HG02885 (cell line): ENCODE measurements around the gene PTK7.
"Not testable (repeated sequence)": the region's sequence is repeated elsewhere in the genome, so short reads cannot be mapped to it uniquely, and the experiment has no call there.

Experiments
- ATAC-seq: cut with Tn5 transposase; IDR thresholded peaks from one replicate; pipeline ENCODE4 v1.9.1; 2021; ENCODE audit warnings: mild to moderate bottlenecking; ENCODE audit not compliant: unreplicated experiment, poor library complexity

Gene PTK7

GRCh38 chr6:43081922-43082321, 5.8 kb downstream of the PTK7 start:
- not testable (repeated sequence) for ATAC-seq

GRCh38 chr6:43082806-43083655, 6.9 kb downstream of the PTK7 start:
- ATAC-seq = no peak

GRCh38 chr6:43086022-43086658, 10.0 kb downstream of the PTK7 start:
- ATAC-seq = no peak

GRCh38 chr6:43088654-43089056, 12.5 kb downstream of the PTK7 start:
- no peak for ATAC-seq

GRCh38 chr6:43089467-43089866, 13.4 kb downstream of the PTK7 start:
- no peak for ATAC-seq

- no peak for ATAC-seq
Measured at GRCh38 chr6:43089874-43090558, 13.9 kb downstream of the PTK7 start.

- ATAC-seq = no peak
Measured at GRCh38 chr6:43090559-43090956, 14.4 kb downstream of the PTK7 start.

- ATAC-seq = no peak
Measured at GRCh38 chr6:43091020-43091419, 14.9 kb downstream of the PTK7 start.

- no peak for ATAC-seq
Measured at GRCh38 chr6:43091436-43091991, 15.4 kb downstream of the PTK7 start.

GRCh38 chr6:43092635-43093034, 16.5 kb downstream of the PTK7 start:
- ATAC-seq = no peak

- ATAC-seq = no peak
Measured at GRCh38 chr6:43093436-43094289, 17.5 kb downstream of the PTK7 start.

GRCh38 chr6:43095939-43096338, 19.8 kb downstream of the PTK7 start:
- ATAC-seq = no peak

- ATAC-seq = no peak
Measured at GRCh38 chr6:43096451-43097097, 20.5 kb downstream of the PTK7 start.

- no peak for ATAC-seq
Measured at GRCh38 chr6:43097098-43097489, 21.0 kb downstream of the PTK7 start.

- ATAC-seq = no peak
Measured at GRCh38 chr6:43097502-43097901, 21.4 kb downstream of the PTK7 start.

GRCh38 chr6:43101497-43101896, 25.4 kb downstream of the PTK7 start:
- no peak for ATAC-seq

- no peak for ATAC-seq
Measured at GRCh38 chr6:43103253-43103876, 27.3 kb downstream of the PTK7 start.

GRCh38 chr6:43105538-43106222, 29.6 kb downstream of the PTK7 start:
- no peak for ATAC-seq
